Activated CD4-positive, alpha-beta T cell treated with anti-CD3 and anti-CD28 coated beads for 4 hours (primary cell): ENCODE measurements around the gene PLD6.
"Not testable (repeated sequence)": the region's sequence is repeated elsewhere in the genome, so short reads cannot be mapped to it uniquely, and the experiment has no call there.

Experiments used
- DNase-seq, 2 donors: peaks; one replicate each; pipeline ENCODE4 v3.0.0-alpha.2; 2020

The PLD6 gene

GRCh38 chr17:17206124-17206912, at the start of gene PLD6:
Gene PLD6 (minus strand): TSS chr17:17206333. CDS start chr17:17206286, 47 bp downstream.
- peak; percentile 92 to 94 for DNase-seq

- DNase-seq = not testable (repeated sequence)
Measured at GRCh38 chr17:17255689-17256088, 49.6 kb upstream of the PLD6 start.

GRCh38 chr17:17254036-17254435, 47.9 kb upstream of the PLD6 start:
- DNase-seq = no peak

GRCh38 chr17:17253406-17253805, 47.3 kb upstream of the PLD6 start:
- no peak for DNase-seq

- no peak for DNase-seq
Measured at GRCh38 chr17:17252149-17252661, 46.1 kb upstream of the PLD6 start.

GRCh38 chr17:17246879-17247278, 40.7 kb upstream of the PLD6 start:
- no peak for DNase-seq

GRCh38 chr17:17243163-17243562, 37.0 kb upstream of the PLD6 start:
- DNase-seq = no peak

- no peak for DNase-seq
Measured at GRCh38 chr17:17242246-17242645, 36.1 kb upstream of the PLD6 start.

- DNase-seq = no peak
Measured at GRCh38 chr17:17241656-17242055, 35.5 kb upstream of the PLD6 start.

- no peak for DNase-seq
Measured at GRCh38 chr17:17239832-17240231, 33.7 kb upstream of the PLD6 start.

GRCh38 chr17:17237026-17237799, 31.1 kb upstream of the PLD6 start, which contains the start of gene FLCN:
Gene FLCN (minus strand): TSS chr17:17237168. CDS start chr17:17228137, 9,031 bp downstream.
- DNase-seq = peak; percentile 90 to 93

- DNase-seq = no peak
Measured at GRCh38 chr17:17236295-17237025, 30.3 kb upstream of the PLD6 start.

GRCh38 chr17:17235212-17236174, 29.4 kb upstream of the PLD6 start:
- no peak for DNase-seq

- no peak for DNase-seq
Measured at GRCh38 chr17:17232303-17232621, 26.1 kb upstream of the PLD6 start.

GRCh38 chr17:17231621-17232302, 25.6 kb upstream of the PLD6 start:
- DNase-seq = no peak

- DNase-seq = no peak
Measured at GRCh38 chr17:17229416-17230384, 23.6 kb upstream of the PLD6 start.

- DNase-seq = no peak
Measured at GRCh38 chr17:17228521-17229279, 22.6 kb upstream of the PLD6 start.

- DNase-seq = no peak
Measured at GRCh38 chr17:17227608-17228520, 21.7 kb upstream of the PLD6 start.
